ENCODE data around the gene EFHB.
"Not testable (repeated sequence)": the region's sequence is repeated elsewhere in the genome, so short reads cannot be mapped to it uniquely, and the experiment has no call there.

The EFHB gene

GRCh38 chr3:19920401-19921080, 13.5 kb downstream of the EFHB start:
- no peak for DNase-seq

- DNase-seq = no peak
These were observed 16.9 kb downstream of the EFHB start for GRCh38 chr3:19917167-19917566.

GRCh38 chr3:19911452-19911851, 22.6 kb downstream of the EFHB start:
- no peak for DNase-seq

- no peak for DNase-seq
These were observed 26.5 kb downstream of the EFHB start for GRCh38 chr3:19907523-19907922.

- DNase-seq = no peak
These were observed 30.4 kb downstream of the EFHB start for GRCh38 chr3:19903649-19904048.

GRCh38 chr3:19901918-19902317, 32.1 kb downstream of the EFHB start:
- DNase-seq = no peak

- DNase-seq = no peak
These were observed 32.7 kb downstream of the EFHB start for GRCh38 chr3:19901337-19901736.

- DNase-seq = not testable (repeated sequence)
These were observed 34.2 kb downstream of the EFHB start for GRCh38 chr3:19899833-19900232.

- DNase-seq = no peak
These were observed 34.8 kb downstream of the EFHB start for GRCh38 chr3:19899264-19899663.

GRCh38 chr3:19898721-19899120, 35.3 kb downstream of the EFHB start:
- DNase-seq = no peak

- no peak for DNase-seq
These were observed 42.3 kb downstream of the EFHB start for GRCh38 chr3:19891740-19892139.

- DNase-seq = no peak
These were observed 45.4 kb downstream of the EFHB start for GRCh38 chr3:19888428-19889152.

- not testable (repeated sequence) for DNase-seq
These were observed 46.9 kb downstream of the EFHB start for GRCh38 chr3:19887122-19887521.

- DNase-seq = no peak
These were observed 47.6 kb downstream of the EFHB start for GRCh38 chr3:19886404-19886803.

- no peak for DNase-seq
These were observed 48.5 kb downstream of the EFHB start for GRCh38 chr3:19885468-19885867.

GRCh38 chr3:19881852-19882251, 52.2 kb downstream of the EFHB start:
- DNase-seq = no peak

GRCh38 chr3:19881036-19881435, 53.0 kb downstream of the EFHB start:
- DNase-seq = no peak

- no peak for DNase-seq
These were observed 56.4 kb downstream of the EFHB start for GRCh38 chr3:19877656-19878055.

- no peak for DNase-seq
These were observed 67.2 kb downstream of the EFHB start for GRCh38 chr3:19866751-19867347.

- DNase-seq = not testable (repeated sequence)
These were observed 78.7 kb downstream of the EFHB start for GRCh38 chr3:19855318-19855717.

- not testable (repeated sequence) for DNase-seq
These were observed 87.4 kb downstream of the EFHB start for GRCh38 chr3:19846609-19847008.

Data from DMS79 treated with DMSO at 0.1 percent for 48 hours (cell line).